ENCODE measurements around the gene NEK11.

NEK11 gene

DNA sequence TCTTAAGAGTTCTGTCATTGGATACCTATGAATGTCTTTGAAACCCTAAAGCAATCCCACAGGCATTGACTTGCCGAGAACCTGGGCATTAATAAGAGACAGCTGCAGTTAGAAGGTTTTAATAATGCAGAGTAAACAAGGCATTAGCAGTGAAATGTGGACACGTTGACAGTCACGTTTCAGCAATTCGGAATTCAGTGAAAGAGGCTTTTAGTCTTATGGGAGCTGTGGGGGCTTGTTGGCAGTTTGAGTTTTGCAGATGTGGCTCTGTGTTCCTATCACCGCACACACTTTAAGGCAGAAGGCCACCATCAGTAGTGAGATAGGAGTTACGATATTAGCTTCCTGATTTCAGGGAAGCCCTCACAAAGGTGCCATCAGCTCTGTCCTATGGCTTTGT is 209.7 kb downstream of the NEK11 start:
- H3K36me3 ChIP-seq (ENCODE audit: insufficient read depth, low read length), result no peaks in the 10 kb centered on the region
- H3K9me3 ChIP-seq (ENCODE audit: control insufficient read depth, insufficient read depth, low read length), result no peaks in the 10 kb centered on the region
- H3K4me1 ChIP-seq (ENCODE audit: insufficient read depth, low read length), result 0 out of 2 replicates have a peak, but pooled peaks cover 3% of the 10 kb centered on the region
- H3K9ac ChIP-seq (ENCODE audit: low read depth, low read length), result no peak overlapping the region

GRCh38 chr3:131238496-131238895 is 211.8 kb downstream of the NEK11 start:
- Histone ChIP-seq H3K4me1 (ENCODE audit: insufficient read depth, low read length) (0 out of 2 replicates have a peak, but pooled peaks cover 3% of the 10 kb centered on the region), H3K36me3 (ENCODE audit: insufficient read depth, low read length) (no peaks in the 10 kb centered on the region), H3K9ac (ENCODE audit: low read depth, low read length) (no peak overlapping the region), H3K9me3 (ENCODE audit: control insufficient read depth, insufficient read depth, low read length) (no peaks in the 10 kb centered on the region)

DNA sequence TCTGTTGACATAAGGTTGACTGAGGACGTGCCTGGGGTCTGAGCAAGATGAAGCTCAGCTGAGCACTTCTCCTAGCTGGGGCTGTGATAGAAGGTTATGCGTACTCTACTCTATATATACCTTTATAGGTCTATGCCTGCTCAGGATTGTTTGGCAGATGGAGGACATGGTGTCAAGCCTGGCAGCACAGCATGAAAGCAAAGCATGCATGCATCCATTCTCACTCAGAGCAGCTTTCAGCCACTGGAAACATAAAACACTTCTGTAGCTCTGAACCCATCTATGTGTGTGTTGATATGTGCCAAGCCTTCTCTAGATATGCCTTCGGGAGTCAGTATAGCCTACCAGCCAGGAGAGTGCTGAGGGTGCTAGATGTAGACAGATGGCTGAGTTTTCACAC is 212.6 kb downstream of the NEK11 start:
- H3K4me1 ChIP-seq (ENCODE audit: insufficient read depth, low read length), result 0 out of 2 replicates have a peak, but pooled peaks cover 3% of the 10 kb centered on the region
- no peak overlapping the region for H3K9ac ChIP-seq (ENCODE audit: low read depth, low read length)

GRCh38 chr3:131242201-131242600 is 215.5 kb downstream of the NEK11 start:
- Histone ChIP-seq H3K36me3 (ENCODE audit: insufficient read depth, low read length) (no peaks in the 10 kb centered on the region), H3K9ac (ENCODE audit: low read depth, low read length) (no peak overlapping the region), H3K9me3 (ENCODE audit: control insufficient read depth, insufficient read depth, low read length) (no peaks in the 10 kb centered on the region), H3K4me1 (ENCODE audit: insufficient read depth, low read length) (no peaks in the 10 kb centered on the region)

More for the DNA sequence above, 212.6 kb downstream of the NEK11 start:
- Histone ChIP-seq H3K9me3 (ENCODE audit: control insufficient read depth, insufficient read depth, low read length) (no peaks in the 10 kb centered on the region), H3K36me3 (ENCODE audit: insufficient read depth, low read length) (no peaks in the 10 kb centered on the region)

DNA sequence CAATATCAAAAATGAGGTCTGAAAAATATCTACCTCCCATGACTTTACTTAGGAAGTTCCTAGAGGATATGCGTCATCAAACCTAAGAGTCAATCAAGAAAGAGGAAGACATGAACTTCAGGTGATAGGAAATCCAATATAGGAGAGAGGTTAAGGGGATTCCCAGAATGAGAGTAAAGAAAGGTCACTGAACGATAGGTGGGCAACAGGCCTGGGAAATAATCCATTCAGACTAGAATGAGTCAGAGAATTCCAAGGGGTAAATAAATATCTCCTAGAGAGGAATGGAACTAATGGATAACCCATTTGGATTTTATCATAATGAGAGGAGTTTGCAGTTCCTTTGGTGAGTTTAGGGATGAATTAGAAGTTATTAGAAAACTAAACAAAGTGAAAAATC is 223.8 kb downstream of the NEK11 start:
- no peaks in the 10 kb centered on the region for H3K4me1 ChIP-seq (ENCODE audit: insufficient read depth, low read length)
- no peaks in the 10 kb centered on the region for H3K36me3 ChIP-seq (ENCODE audit: insufficient read depth, low read length)
- no peaks in the 10 kb centered on the region; the same call in 1 of the 2 replicates for H3K9me3 ChIP-seq (ENCODE audit: control insufficient read depth, insufficient read depth, low read length)
- no peak overlapping the region for H3K9ac ChIP-seq (ENCODE audit: low read depth, low read length)

GRCh38 chr3:131260525-131260924 is 233.8 kb downstream of the NEK11 start:
- H3K4me1 ChIP-seq (ENCODE audit: insufficient read depth, low read length), result no peaks in the 10 kb centered on the region
- H3K9me3 ChIP-seq (ENCODE audit: control insufficient read depth, insufficient read depth, low read length), result no peaks in the 10 kb centered on the region; the same call in 1 of the 2 replicates
- H3K9ac ChIP-seq (ENCODE audit: low read depth, low read length), result no peak overlapping the region
- no peaks in the 10 kb centered on the region for H3K36me3 ChIP-seq (ENCODE audit: insufficient read depth, low read length)

GRCh38 chr3:131261104-131261503 is 234.4 kb downstream of the NEK11 start:
- H3K4me1 ChIP-seq (ENCODE audit: insufficient read depth, low read length), result no peaks in the 10 kb centered on the region
- H3K9ac ChIP-seq (ENCODE audit: low read depth, low read length), result no peak overlapping the region
- no peaks in the 10 kb centered on the region for H3K36me3 ChIP-seq (ENCODE audit: insufficient read depth, low read length)
- H3K9me3 ChIP-seq (ENCODE audit: control insufficient read depth, insufficient read depth, low read length), result no peaks in the 10 kb centered on the region

DNA sequence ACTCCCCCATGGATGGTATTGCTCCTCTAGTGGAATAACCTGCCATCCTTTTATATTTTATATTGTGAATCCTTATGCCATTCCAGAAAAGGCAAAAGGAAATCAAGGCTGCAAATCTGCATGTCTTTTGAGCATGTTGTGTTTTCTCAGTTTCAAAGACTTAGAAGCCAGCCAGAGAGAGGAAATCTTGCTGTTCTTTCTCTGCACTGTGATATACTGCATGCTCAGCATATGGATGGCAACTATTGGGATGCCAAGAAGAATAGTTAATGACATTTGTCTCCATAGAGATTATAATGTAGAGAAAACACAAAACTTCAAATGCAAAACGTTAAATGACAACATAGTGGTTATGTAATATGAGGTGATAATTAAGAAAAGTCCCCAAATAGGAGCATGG is 248.9 kb downstream of the NEK11 start:
- H3K36me3 ChIP-seq (ENCODE audit: insufficient read depth, low read length), result no peaks in the 10 kb centered on the region

GRCh38 chr3:131277836-131278497 is 251.3 kb downstream of the NEK11 start:
- Histone ChIP-seq H3K9me3 (ENCODE audit: control insufficient read depth, insufficient read depth, low read length) (no peaks in the 10 kb centered on the region), H3K4me1 (ENCODE audit: insufficient read depth, low read length) (no peaks in the 10 kb centered on the region), H3K36me3 (ENCODE audit: insufficient read depth, low read length) (no peaks in the 10 kb centered on the region), H3K9ac (ENCODE audit: low read depth, low read length) (no peak overlapping the region)

More for the DNA sequence above, 248.9 kb downstream of the NEK11 start:
- H3K9me3 ChIP-seq (ENCODE audit: control insufficient read depth, insufficient read depth, low read length), result no peaks in the 10 kb centered on the region
- H3K9ac ChIP-seq (ENCODE audit: low read depth, low read length), result no peak overlapping the region
- H3K4me1 ChIP-seq (ENCODE audit: insufficient read depth, low read length), result no peaks in the 10 kb centered on the region

GRCh38 chr3:131279577-131279976 is 252.9 kb downstream of the NEK11 start:
- Histone ChIP-seq H3K9me3 (ENCODE audit: control insufficient read depth, insufficient read depth, low read length) (no peaks in the 10 kb centered on the region), H3K36me3 (ENCODE audit: insufficient read depth, low read length) (no peaks in the 10 kb centered on the region), H3K4me1 (ENCODE audit: insufficient read depth, low read length) (no peaks in the 10 kb centered on the region; the same call in 1 of the 2 replicates), H3K9ac (ENCODE audit: low read depth, low read length) (no peak overlapping the region)

GRCh38 chr3:131282379-131282778 is 255.7 kb downstream of the NEK11 start:
- no peaks in the 10 kb centered on the region for H3K9me3 ChIP-seq (ENCODE audit: control insufficient read depth, insufficient read depth, low read length)

GRCh38 chr3:131282967-131283366 is 256.3 kb downstream of the NEK11 start:
- no peak overlapping the region for H3K9ac ChIP-seq (ENCODE audit: low read depth, low read length)
- H3K9me3 ChIP-seq (ENCODE audit: control insufficient read depth, insufficient read depth, low read length), result no peaks in the 10 kb centered on the region
- no peaks in the 10 kb centered on the region; the same call in 1 of the 2 replicates for H3K4me1 ChIP-seq (ENCODE audit: insufficient read depth, low read length)
- H3K36me3 ChIP-seq (ENCODE audit: insufficient read depth, low read length), result no peaks in the 10 kb centered on the region

More at GRCh38 chr3:131282379-131282778, 255.7 kb downstream of the NEK11 start:
- H3K9ac ChIP-seq (ENCODE audit: low read depth, low read length), result no peak overlapping the region
- H3K4me1 ChIP-seq (ENCODE audit: insufficient read depth, low read length), result no peaks in the 10 kb centered on the region; the same call in 1 of the 2 replicates
- H3K36me3 ChIP-seq (ENCODE audit: insufficient read depth, low read length), result no peaks in the 10 kb centered on the region

- Histone ChIP-seq H3K9me3 (ENCODE audit: control insufficient read depth, insufficient read depth, low read length) (no peaks in the 10 kb centered on the region), H3K9ac (ENCODE audit: low read depth, low read length) (no peak overlapping the region), H3K36me3 (ENCODE audit: insufficient read depth, low read length) (no peaks in the 10 kb centered on the region), H3K4me1 (ENCODE audit: insufficient read depth, low read length) (no peaks in the 10 kb centered on the region; the same call in 1 of the 2 replicates)
Measured at GRCh38 chr3:131283862-131284261, 257.2 kb downstream of the NEK11 start.

DNA sequence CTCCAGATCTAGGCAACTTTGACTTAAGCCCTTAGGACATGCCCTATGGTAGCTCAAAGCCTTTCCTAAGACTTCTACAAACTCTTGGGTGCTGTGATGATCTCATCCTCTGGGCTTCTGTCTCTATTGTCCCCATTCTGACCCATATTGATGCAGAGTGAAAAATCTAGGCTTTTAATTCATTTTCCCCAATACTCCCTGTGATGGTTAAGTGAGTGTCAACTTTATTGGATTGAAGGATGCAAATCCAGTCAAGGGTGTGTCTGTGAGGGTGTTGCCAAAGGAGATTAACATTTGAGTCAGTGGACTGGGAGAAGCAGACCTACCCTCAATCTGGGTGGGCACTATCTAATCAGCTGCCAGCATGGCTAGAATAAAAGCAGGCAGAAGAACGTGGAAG is 257.6 kb downstream of the NEK11 start:
- Histone ChIP-seq H3K9me3 (ENCODE audit: control insufficient read depth, insufficient read depth, low read length) (no peaks in the 10 kb centered on the region), H3K36me3 (ENCODE audit: insufficient read depth, low read length) (no peaks in the 10 kb centered on the region), H3K4me1 (ENCODE audit: insufficient read depth, low read length) (no peaks in the 10 kb centered on the region; the same call in 1 of the 2 replicates), H3K9ac (ENCODE audit: low read depth, low read length) (no peak overlapping the region)

GRCh38 chr3:131285456-131285855 is 258.8 kb downstream of the NEK11 start:
- Histone ChIP-seq H3K9me3 (ENCODE audit: control insufficient read depth, insufficient read depth, low read length) (no peaks in the 10 kb centered on the region), H3K4me1 (ENCODE audit: insufficient read depth, low read length) (no peaks in the 10 kb centered on the region; the same call in 1 of the 2 replicates), H3K36me3 (ENCODE audit: insufficient read depth, low read length) (no peaks in the 10 kb centered on the region), H3K9ac (ENCODE audit: low read depth, low read length) (no peak overlapping the region)

Data from ES-I3 (cell line).